LNCaP clone FGC (cell line): ENCODE results near the gene CCDC177.
A peak's percentile ranks its signal among the peaks of the same experiment; 100 is the strongest.

ENCODE experiments used
- DNase-seq: peaks from one replicate; pipeline ENCODE4 v3.0.0-alpha.2; 2011; ENCODE audit warnings: low read depth
- H3K4me3 ChIP-seq: 2 replicates; pipeline ENCODE4 v1.5.1; 2011; ENCODE audit warnings: mild to moderate bottlenecking, low read depth, low read length, control low read depth
- TF ChIP-seq, protein P1 (sequence below): IDR thresholded peaks from 2 replicates; pipeline ENCODE4 v1.5.1; 2012; ENCODE audit warnings: mild to moderate bottlenecking; ENCODE audit not compliant: control insufficient read depth, insufficient read depth; ENCODE audit errors: extremely low read depth

The CCDC177 gene

GRCh38 chr14:69573205-69573830, 1.4 kb downstream of the CCDC177 start:
- H3K4me3 ChIP-seq = no peak overlapping the region
- DNase-seq = no peak
- TF ChIP-seq, protein P1, sequence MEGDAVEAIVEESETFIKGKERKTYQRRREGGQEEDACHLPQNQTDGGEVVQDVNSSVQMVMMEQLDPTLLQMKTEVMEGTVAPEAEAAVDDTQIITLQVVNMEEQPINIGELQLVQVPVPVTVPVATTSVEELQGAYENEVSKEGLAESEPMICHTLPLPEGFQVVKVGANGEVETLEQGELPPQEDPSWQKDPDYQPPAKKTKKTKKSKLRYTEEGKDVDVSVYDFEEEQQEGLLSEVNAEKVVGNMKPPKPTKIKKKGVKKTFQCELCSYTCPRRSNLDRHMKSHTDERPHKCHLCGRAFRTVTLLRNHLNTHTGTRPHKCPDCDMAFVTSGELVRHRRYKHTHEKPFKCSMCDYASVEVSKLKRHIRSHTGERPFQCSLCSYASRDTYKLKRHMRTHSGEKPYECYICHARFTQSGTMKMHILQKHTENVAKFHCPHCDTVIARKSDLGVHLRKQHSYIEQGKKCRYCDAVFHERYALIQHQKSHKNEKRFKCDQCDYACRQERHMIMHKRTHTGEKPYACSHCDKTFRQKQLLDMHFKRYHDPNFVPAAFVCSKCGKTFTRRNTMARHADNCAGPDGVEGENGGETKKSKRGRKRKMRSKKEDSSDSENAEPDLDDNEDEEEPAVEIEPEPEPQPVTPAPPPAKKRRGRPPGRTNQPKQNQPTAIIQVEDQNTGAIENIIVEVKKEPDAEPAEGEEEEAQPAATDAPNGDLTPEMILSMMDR = no peak

DNA sequence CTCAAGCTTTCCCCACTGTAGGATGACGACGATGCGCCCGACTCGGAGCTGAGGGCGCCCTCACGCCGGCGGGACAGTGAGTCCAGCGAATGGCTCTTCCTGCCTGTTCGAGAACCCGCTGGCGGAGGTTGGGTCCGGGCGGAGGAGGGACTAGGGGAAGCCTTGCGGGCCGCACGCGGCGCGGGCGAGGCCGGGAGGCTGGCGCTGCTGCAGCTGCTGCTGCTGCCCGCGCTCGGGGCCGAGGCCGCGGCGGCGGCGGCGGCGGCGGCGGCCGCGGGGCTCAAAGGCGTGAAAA, 1.9 kb downstream of the CCDC177 start:
- no peak overlapping the region for H3K4me3 ChIP-seq
- TF ChIP-seq, protein P1 = no peak

DNA sequence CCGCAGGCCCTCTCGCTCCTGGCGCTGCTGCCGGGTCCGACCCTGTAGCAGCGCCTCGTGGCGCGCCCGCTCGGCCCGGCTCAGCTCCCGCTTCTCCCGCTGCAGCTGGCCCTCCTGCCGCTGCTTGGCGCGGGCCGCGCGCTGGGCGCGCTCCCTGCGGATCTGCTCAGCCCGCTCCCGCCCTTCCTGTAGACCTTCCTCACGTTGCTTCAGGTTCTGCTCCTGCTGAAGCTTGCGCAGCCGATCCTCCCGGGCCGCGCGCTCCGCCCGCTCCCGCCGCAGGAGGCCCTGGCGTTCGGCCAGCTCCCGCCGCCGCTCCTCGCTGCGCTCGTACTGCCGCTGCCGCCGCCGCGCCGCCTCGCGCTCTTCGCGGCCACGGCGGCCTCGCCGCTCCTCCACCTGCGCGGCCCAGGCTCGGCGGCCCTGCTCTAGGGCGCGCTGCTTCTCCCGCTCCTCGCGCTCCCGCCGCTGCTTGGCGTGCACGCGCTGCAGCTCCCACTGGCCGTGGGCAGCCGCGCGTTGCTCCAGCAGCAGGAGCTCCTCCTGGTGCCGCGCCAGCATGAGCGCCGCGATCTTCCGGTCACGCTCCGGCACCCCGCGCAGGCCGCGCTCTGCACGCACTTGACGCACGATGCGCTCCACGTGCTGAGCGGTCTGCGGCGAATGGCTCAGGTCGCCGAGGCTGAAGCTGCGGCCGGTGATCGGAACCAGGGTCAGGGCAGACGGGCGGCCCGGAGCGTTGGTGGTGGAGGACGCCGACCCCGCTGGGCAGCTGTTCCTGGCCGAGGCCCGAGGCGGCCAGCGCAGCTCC, 2.4 kb downstream of the CCDC177 start:
- peak; percentile 51 for DNase-seq
- H3K4me3 ChIP-seq = peak overlapping the region; percentile 21; the same call in 1 of the 2 replicates
- TF ChIP-seq, protein P1 = 0 out of 2 replicates have a peak, but pooled peaks have one; percentile 1

More for the DNA sequence above, 1.9 kb downstream of the CCDC177 start:
- DNase-seq = no peak

DNA sequence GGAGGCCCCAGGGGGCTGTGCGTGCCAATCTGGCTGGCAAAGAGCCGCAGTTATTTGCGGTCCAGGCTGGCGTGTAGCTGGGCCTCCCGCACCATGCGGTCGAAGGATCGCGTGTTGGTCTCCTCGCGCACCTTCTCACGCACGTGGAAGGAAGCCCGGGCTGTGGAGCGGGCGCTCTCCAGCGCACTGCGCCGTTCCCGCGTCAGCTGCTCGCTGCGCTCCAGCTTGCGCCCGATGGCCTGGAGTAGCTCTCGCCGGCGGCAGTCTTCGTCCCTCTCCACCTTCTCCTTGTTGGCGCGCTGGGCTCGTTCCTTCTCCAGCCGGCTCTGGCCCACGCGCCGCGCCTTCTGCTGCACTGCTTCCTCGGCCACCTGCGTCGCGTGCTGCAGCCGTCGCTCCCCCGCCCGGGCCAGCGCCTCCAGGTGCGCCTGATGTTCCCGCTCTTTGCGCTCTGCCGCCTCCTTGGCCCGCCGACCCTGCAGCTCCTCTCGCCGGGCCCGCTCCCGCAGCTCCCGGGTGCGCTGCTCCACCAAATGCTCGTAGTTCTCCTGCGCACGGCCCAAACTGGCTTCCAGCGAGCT, 3.1 kb downstream of the CCDC177 start:
- DNase-seq = no peak

GRCh38 chr14:69570836-69571330, 3.8 kb downstream of the CCDC177 start:
- H3K4me3 ChIP-seq = no peak overlapping the region
- DNase-seq = no peak
- TF ChIP-seq, protein P1 = no peak

More for the DNA sequence above, 3.1 kb downstream of the CCDC177 start:
- TF ChIP-seq, protein P1 = no peak
- peak overlapping the region; percentile 21; the same call in 1 of the 2 replicates for H3K4me3 ChIP-seq

- DNase-seq = no peak
- TF ChIP-seq, protein P1 = no peak
- no peak overlapping the region for H3K4me3 ChIP-seq
These were observed 4.8 kb downstream of the CCDC177 start for GRCh38 chr14:69569859-69570258.
